Measurements from ENCODE around the gene CYP8B1. TPM values are rescaled to one million over a fixed set of nuclear protein-coding genes. Genes with fewer than 3 reads are reported as not detected.

Gene CYP8B1
- total RNA-seq (not detected), polyA plus RNA-seq (under 1 TPM in 1 of 2 donors, not detected in 1; 0.10 TPM)
- long read RNA-seq, donor 1, partial matches to known transcripts, result 0 of 1 reads
- long read RNA-seq, donor 1, other reads (novel, unspliced or antisense), result 1 of 1 reads
- long read RNA-seq, donor 2, partial matches to known transcripts, result 0 of 6 reads
- long read RNA-seq, donor 2, other reads (novel, unspliced or antisense), result 6 of 6 reads

GRCh38 chr3:42875325-42876151 is at the start of gene CYP8B1:
Gene CYP8B1, minus strand, starts transcription at chr3:42875879. Its CDS starts 63 bp downstream, at chr3:42875816.
- H3K4me3 ChIP-seq (ENCODE audit: low read length in 2 of 2), result no peak within 1 kb of the TSS
- intact Hi-C loops (cut with DNase I), result no loop called here
- H3K27me3 ChIP-seq (ENCODE audit: control insufficient read depth in 1 of 2, insufficient read depth in 2 of 2, low read length in 1 of 2), result no peaks in the 10 kb centered on the region
- no peaks in the 10 kb centered on the region for H3K36me3 ChIP-seq (ENCODE audit: control insufficient read depth in 1 of 2, insufficient read depth in 2 of 2, low read length in 1 of 2)
- DNase-seq (no peak), ATAC-seq (ENCODE audit: low FRiP score) (no peak)
- WGBS, 2 donors, result 89 to 90% methylated on average over 13 of the region's 13 CpGs
- no peaks in the 10 kb centered on the region for H3K9me3 ChIP-seq (ENCODE audit: control insufficient read depth, low read length)
- H3K4me1 ChIP-seq (ENCODE audit: control insufficient read depth in 1 of 2, insufficient read depth in 2 of 2, low read length in 2 of 2), result no peaks in the 10 kb centered on the region
- H3K27ac ChIP-seq (ENCODE audit: low read depth in 1 of 2, low read length in 2 of 2), result no peak within 1 kb of the TSS

DNA sequence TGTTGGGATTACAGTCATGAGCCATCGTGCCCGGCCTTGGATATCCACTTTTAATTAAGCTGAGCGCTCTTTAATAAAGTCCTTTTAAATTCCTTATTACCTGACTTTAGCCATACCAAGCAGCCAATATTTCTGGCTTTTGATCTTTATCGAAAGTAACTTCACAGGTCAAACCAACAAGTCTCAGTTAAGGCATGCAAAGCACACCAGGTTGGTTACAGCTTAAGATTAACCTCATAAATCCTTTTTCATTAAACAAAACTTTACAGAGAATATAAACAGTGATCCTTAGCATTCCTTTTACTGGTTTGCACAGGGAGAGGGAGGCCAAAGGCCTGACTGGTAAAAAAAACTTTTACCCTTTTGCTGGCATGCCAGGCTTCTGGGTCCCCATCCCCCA is 47.9 kb upstream of the CYP8B1 start:
- H3K4me3 ChIP-seq (ENCODE audit: low read length in 2 of 2), result no peak overlapping the region
- peaks cover 1% of the 10 kb centered on the region for H3K9me3 ChIP-seq (ENCODE audit: control insufficient read depth, low read length)
- no peak overlapping the region for H3K27ac ChIP-seq (ENCODE audit: low read depth in 1 of 2, low read length in 2 of 2)
- H3K27me3 ChIP-seq (ENCODE audit: control insufficient read depth in 1 of 2, insufficient read depth in 2 of 2, low read length in 1 of 2), result no peaks in the 10 kb centered on the region
- no peaks in the 10 kb centered on the region for H3K4me1 ChIP-seq (ENCODE audit: control insufficient read depth in 1 of 2, insufficient read depth in 2 of 2, low read length in 2 of 2)
- no peak for DNase-seq
- intact Hi-C loops (cut with DNase I), result no loop called here
- WGBS, 2 donors, result 96 to 97% methylated on average over 4 of the region's 4 CpGs
- no peaks in the 10 kb centered on the region for H3K36me3 ChIP-seq (ENCODE audit: control insufficient read depth in 1 of 2, insufficient read depth in 2 of 2, low read length in 1 of 2)
- ATAC-seq (ENCODE audit: low FRiP score), result no peak

GRCh38 chr3:42914771-42915515 is 39.3 kb upstream of the CYP8B1 start:
- Histone ChIP-seq H3K9me3 (ENCODE audit: control insufficient read depth, low read length) (peaks cover 19% of the 10 kb centered on the region), H3K4me3 (ENCODE audit: low read length in 2 of 2) (no peak overlapping the region), H3K4me1 (ENCODE audit: control insufficient read depth in 1 of 2, insufficient read depth in 2 of 2, low read length in 2 of 2) (no peaks in the 10 kb centered on the region), H3K27ac (ENCODE audit: low read depth in 1 of 2, low read length in 2 of 2) (no peak overlapping the region), H3K36me3 (ENCODE audit: control insufficient read depth in 1 of 2, insufficient read depth in 2 of 2, low read length in 1 of 2) (peaks cover 10 to 29% of the 10 kb centered on the region in 2 donors), H3K27me3 (ENCODE audit: control insufficient read depth in 1 of 2, insufficient read depth in 2 of 2, low read length in 1 of 2) (no peaks in the 10 kb centered on the region)
- DNase-seq, result no peak
- ATAC-seq (ENCODE audit: low FRiP score), result no peak
- intact Hi-C loops (cut with DNase I), result no loop called here
- WGBS, 2 donors, result 98% methylated on average over 8 of the region's 8 CpGs

- no peak for ATAC-seq (ENCODE audit: low FRiP score)
- H3K36me3 ChIP-seq (ENCODE audit: control insufficient read depth in 1 of 2, insufficient read depth in 2 of 2, low read length in 1 of 2), result peaks cover 12 to 29% of the 10 kb centered on the region in 2 donors
- intact Hi-C loops (cut with DNase I), result no loop called here
- H3K4me1 ChIP-seq (ENCODE audit: control insufficient read depth in 1 of 2, insufficient read depth in 2 of 2, low read length in 2 of 2), result no peaks in the 10 kb centered on the region
- H3K9me3 ChIP-seq (ENCODE audit: control insufficient read depth, low read length), result peaks cover 15% of the 10 kb centered on the region
- H3K27me3 ChIP-seq (ENCODE audit: control insufficient read depth in 1 of 2, insufficient read depth in 2 of 2, low read length in 1 of 2), result no peaks in the 10 kb centered on the region
- WGBS, 2 donors, result 99 to 100% methylated on average over 2 of the region's 2 CpGs
- no peak overlapping the region for H3K27ac ChIP-seq (ENCODE audit: low read depth in 1 of 2, low read length in 2 of 2)
- DNase-seq, result no peak
- no peak overlapping the region for H3K4me3 ChIP-seq (ENCODE audit: low read length in 2 of 2)
These were observed 35.9 kb upstream of the CYP8B1 start for GRCh38 chr3:42911551-42911950.

GRCh38 chr3:42908675-42909074 is 33.0 kb upstream of the CYP8B1 start:
- intact Hi-C loops (cut with DNase I), result no loop called here
- no peaks in the 10 kb centered on the region for H3K4me1 ChIP-seq (ENCODE audit: control insufficient read depth in 1 of 2, insufficient read depth in 2 of 2, low read length in 2 of 2)
- H3K36me3 ChIP-seq (ENCODE audit: control insufficient read depth in 1 of 2, insufficient read depth in 2 of 2, low read length in 1 of 2), result peaks cover 6 to 16% of the 10 kb centered on the region in 2 donors
- H3K9me3 ChIP-seq (ENCODE audit: control insufficient read depth, low read length), result peaks cover 3% of the 10 kb centered on the region
- WGBS, 2 donors, result 89 to 94% methylated on average over 7 of the region's 7 CpGs
- no peaks in the 10 kb centered on the region for H3K27me3 ChIP-seq (ENCODE audit: control insufficient read depth in 1 of 2, insufficient read depth in 2 of 2, low read length in 1 of 2)
- H3K4me3 ChIP-seq (ENCODE audit: low read length in 2 of 2), result no peak overlapping the region
- ATAC-seq (ENCODE audit: low FRiP score), result no peak
- DNase-seq, result no peak
- no peak overlapping the region for H3K27ac ChIP-seq (ENCODE audit: low read depth in 1 of 2, low read length in 2 of 2)

GRCh38 chr3:42906848-42907183 is 31.1 kb upstream of the CYP8B1 start:
- Histone ChIP-seq H3K27ac (ENCODE audit: low read depth in 1 of 2, low read length in 2 of 2) (no peak overlapping the region), H3K4me1 (ENCODE audit: control insufficient read depth in 1 of 2, insufficient read depth in 2 of 2, low read length in 2 of 2) (no peaks in the 10 kb centered on the region), H3K27me3 (ENCODE audit: control insufficient read depth in 1 of 2, insufficient read depth in 2 of 2, low read length in 1 of 2) (no peaks in the 10 kb centered on the region), H3K36me3 (ENCODE audit: control insufficient read depth in 1 of 2, insufficient read depth in 2 of 2, low read length in 1 of 2) (peaks cover 2 to 11% of the 10 kb centered on the region in 2 donors), H3K9me3 (ENCODE audit: control insufficient read depth, low read length) (no peaks in the 10 kb centered on the region), H3K4me3 (ENCODE audit: low read length in 2 of 2) (peak overlapping the region; percentile 29 to 41)
- no peak for DNase-seq
- intact Hi-C loops (cut with DNase I), result no loop called here
- peak; percentile 26 for ATAC-seq (ENCODE audit: low FRiP score)
- 43 to 45% methylated on average over 4 of the region's 4 CpGs for WGBS, 2 donors

DNA sequence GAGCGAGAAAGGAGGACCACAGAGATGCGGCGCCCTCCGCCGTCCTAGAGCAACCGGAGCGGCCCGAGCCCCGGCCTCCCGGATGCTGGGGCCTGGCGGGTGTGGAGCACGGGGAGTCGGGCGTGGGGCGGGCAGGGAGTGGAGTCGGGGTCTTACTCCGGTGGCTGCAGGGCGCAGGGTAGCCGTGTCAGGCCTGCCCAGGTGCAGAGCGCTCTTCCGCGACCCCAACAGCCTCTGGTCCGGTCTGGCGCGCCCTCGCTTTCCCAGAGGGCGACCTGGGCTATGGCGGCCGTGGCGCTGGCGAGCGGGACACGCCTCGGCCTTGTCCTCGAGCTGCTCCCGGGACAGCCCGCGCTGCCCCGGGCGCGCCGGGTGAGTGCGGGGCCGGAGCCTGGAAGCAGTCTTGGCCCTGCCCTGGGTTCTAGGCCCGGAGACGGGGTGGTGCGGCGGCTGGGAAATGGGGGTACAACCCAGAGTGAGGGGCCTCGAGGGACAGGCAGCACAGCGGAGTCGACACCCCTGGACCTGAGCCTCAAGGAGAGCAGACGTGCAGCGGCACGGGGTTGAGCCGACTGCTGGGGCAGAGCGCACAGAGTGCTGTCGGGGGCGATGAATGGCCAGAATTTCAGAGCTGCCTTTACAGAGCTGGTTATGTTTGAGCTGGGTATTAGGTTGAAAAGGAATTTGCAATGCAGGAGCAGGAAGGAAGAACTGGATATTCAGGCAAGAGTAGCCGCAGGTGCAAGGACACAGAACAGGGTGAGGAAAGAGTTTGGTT is 30.6 kb upstream of the CYP8B1 start, which contains the start of gene ZNF662:
Gene ZNF662 (plus strand): TSS at position 73 of the 778 bp plus-strand sequence. CDS start 1,973 bp downstream, outside the sequence.
- peak; percentile 92 for ATAC-seq (ENCODE audit: low FRiP score)
- Histone ChIP-seq H3K36me3 (ENCODE audit: control insufficient read depth in 1 of 2, insufficient read depth in 2 of 2, low read length in 1 of 2) (peaks cover 2 to 5% of the 10 kb centered on the region in 2 donors), H3K9me3 (ENCODE audit: control insufficient read depth, low read length) (no peaks in the 10 kb centered on the region), H3K27me3 (ENCODE audit: control insufficient read depth in 1 of 2, insufficient read depth in 2 of 2, low read length in 1 of 2) (no peaks in the 10 kb centered on the region), H3K27ac (ENCODE audit: low read depth in 1 of 2, low read length in 2 of 2) (no peak within 1 kb of the TSS), H3K4me3 (ENCODE audit: low read length in 2 of 2) (peak within 1 kb of the TSS; percentile 29 to 41), H3K4me1 (ENCODE audit: control insufficient read depth in 1 of 2, insufficient read depth in 2 of 2, low read length in 2 of 2) (no peaks in the 10 kb centered on the region)
- WGBS, 2 donors, result 2% methylated on average over 42 to 59 of the region's 59 CpGs
- peak; percentile 67 to 89 for DNase-seq
- intact Hi-C loops (cut with DNase I), result no loop called here

GRCh38 chr3:42905740-42906069 is 30.0 kb upstream of the CYP8B1 start:
- Histone ChIP-seq H3K4me3 (ENCODE audit: low read length in 2 of 2) (peak overlapping the region; percentile 29 to 41), H3K4me1 (ENCODE audit: control insufficient read depth in 1 of 2, insufficient read depth in 2 of 2, low read length in 2 of 2) (no peaks in the 10 kb centered on the region), H3K9me3 (ENCODE audit: control insufficient read depth, low read length) (no peaks in the 10 kb centered on the region), H3K27me3 (ENCODE audit: control insufficient read depth in 1 of 2, insufficient read depth in 2 of 2, low read length in 1 of 2) (no peaks in the 10 kb centered on the region), H3K36me3 (ENCODE audit: control insufficient read depth in 1 of 2, insufficient read depth in 2 of 2, low read length in 1 of 2) (peaks cover 2 to 4% of the 10 kb centered on the region in 2 donors), H3K27ac (ENCODE audit: low read depth in 1 of 2, low read length in 2 of 2) (no peak overlapping the region)
- intact Hi-C loops (cut with DNase I), result no loop called here
- no peak for DNase-seq
- no peak for ATAC-seq (ENCODE audit: low FRiP score)
- WGBS, 2 donors, result 5% methylated on average over 12 of the region's 12 CpGs
